IPS DF 6.9 (cell line): Measurements from ENCODE around the gene PCDHGB1.
"Not testable (repeated sequence)": the region's sequence is repeated elsewhere in the genome, so short reads cannot be mapped to it uniquely, and the experiment has no call there.

Experiments used
- DNase-seq: peaks from one replicate; pipeline ENCODE4 v3.0.0-alpha.2; 2013; ENCODE audit warnings: low read depth, low spot score
- H3K27ac ChIP-seq: one replicate; pipeline ENCODE4 v1.5.1; 2013; ENCODE audit warnings: low read length, control low read depth
- H3K27me3 ChIP-seq: 2 replicates; pipeline ENCODE4 v1.6.1; 2013; ENCODE audit warnings: mild to moderate bottlenecking, low read length; ENCODE audit not compliant: control insufficient read depth, insufficient read depth
- H3K36me3 ChIP-seq: 2 replicates; pipeline ENCODE4 v1.6.1; 2013; ENCODE audit warnings: low read length; ENCODE audit not compliant: control insufficient read depth, insufficient read depth
- H3K4me1 ChIP-seq: 2 replicates; pipeline ENCODE4 v1.6.1; 2013; ENCODE audit warnings: low read length; ENCODE audit not compliant: control insufficient read depth, insufficient read depth
- H3K4me3 ChIP-seq: 2 replicates; pipeline ENCODE4 v1.5.1; 2013; ENCODE audit warnings: mild to moderate bottlenecking, low read length
- H3K9me3 ChIP-seq: 2 replicates; pipeline ENCODE4 v1.6.1; 2013; ENCODE audit warnings: low read length, inconsistent platforms; ENCODE audit not compliant: control insufficient read depth, insufficient read depth
- WGBS: extraction: QIAGEN DNeasy Blood & Tissue Kit; methylation state at CpG from one replicate; pipeline ENCODE4 v1.1.7; 2013; ENCODE audit warnings: mixed read lengths, missing lambda C conversion rate; ENCODE audit not compliant: insufficient read length, insufficient coverage; 5-methylcytosine and 5-hydroxymethylcytosine counted together

The PCDHGB1 gene

GRCh38 chr5:141345327-141345726 lies 4.6 kb upstream of the PCDHGB1 start:
- Histone ChIP-seq H3K4me1 (no peaks in the 10 kb centered on the region), H3K9me3 (no peaks in the 10 kb centered on the region; the same call in 1 of the 2 replicates), H3K27me3 (no peaks in the 10 kb centered on the region), H3K27ac (no peak overlapping the region), H3K4me3 (no peak overlapping the region), H3K36me3 (no peaks in the 10 kb centered on the region)
- WGBS, result no CpG with 5 or more reads among the region's 20 CpGs
- no peak for DNase-seq

GRCh38 chr5:141346017-141346416 lies 3.9 kb upstream of the PCDHGB1 start:
- DNase-seq, H3K9me3 ChIP-seq, H3K4me3 ChIP-seq, H3K4me1 ChIP-seq, H3K27ac ChIP-seq, H3K36me3 ChIP-seq, H3K27me3 ChIP-seq: not testable (repeated sequence)
- WGBS, result no CpG with 5 or more reads among the region's 35 CpGs

GRCh38 chr5:141351591-141351990 lies 1.7 kb downstream of the PCDHGB1 start:
- Histone ChIP-seq H3K27ac (no peak overlapping the region), H3K4me3 (no peak overlapping the region), H3K27me3 (no peaks in the 10 kb centered on the region), H3K36me3 (no peaks in the 10 kb centered on the region), H3K4me1 (no peaks in the 10 kb centered on the region), H3K9me3 (no peaks in the 10 kb centered on the region; the same call in none of the 2 replicates)
- DNase-seq, result no peak
- no CpG with 5 or more reads among the region's 36 CpGs for WGBS

GRCh38 chr5:141354900-141355469 lies 5.1 kb downstream of the PCDHGB1 start, which contains the start of gene PCDHGA4:
TSS of gene PCDHGA4 (plus strand) at chr5:141355021. CDS start at chr5:141355108, 87 bp downstream.
- no peaks in the 10 kb centered on the region; the same call in none of the 2 replicates for H3K9me3 ChIP-seq
- no CpG with 5 or more reads among the region's 29 CpGs for WGBS
- no peak within 1 kb of the TSS for H3K4me3 ChIP-seq
- no peak for DNase-seq
- no peak within 1 kb of the TSS for H3K27ac ChIP-seq
- H3K27me3 ChIP-seq, result no peaks in the 10 kb centered on the region
- H3K4me1 ChIP-seq, result no peaks in the 10 kb centered on the region
- H3K36me3 ChIP-seq, result no peaks in the 10 kb centered on the region

GRCh38 chr5:141355641-141356040 lies 5.7 kb downstream of the PCDHGB1 start:
- no CpG with 5 or more reads among the region's 24 CpGs for WGBS
- H3K36me3 ChIP-seq, result no peaks in the 10 kb centered on the region
- peaks cover under 1% of the 10 kb centered on the region for H3K9me3 ChIP-seq
- no peaks in the 10 kb centered on the region for H3K27me3 ChIP-seq
- no peak for DNase-seq
- H3K4me1 ChIP-seq, result no peaks in the 10 kb centered on the region
- H3K27ac ChIP-seq, result no peak overlapping the region
- no peak overlapping the region for H3K4me3 ChIP-seq

GRCh38 chr5:141356133-141356532 lies 6.2 kb downstream of the PCDHGB1 start:
- WGBS, result no CpG with 5 or more reads among the region's 5 CpGs
- peaks cover 2% of the 10 kb centered on the region; the same call in 1 of the 2 replicates for H3K9me3 ChIP-seq
- no peak overlapping the region for H3K27ac ChIP-seq
- no peak for DNase-seq
- no peaks in the 10 kb centered on the region for H3K4me1 ChIP-seq
- no peak overlapping the region for H3K4me3 ChIP-seq
- H3K36me3 ChIP-seq, result no peaks in the 10 kb centered on the region
- no peaks in the 10 kb centered on the region for H3K27me3 ChIP-seq

GRCh38 chr5:141356950-141357349 lies 7.1 kb downstream of the PCDHGB1 start:
- Histone ChIP-seq H3K36me3 (no peaks in the 10 kb centered on the region), H3K27ac (no peak overlapping the region), H3K9me3 (0 out of 2 replicates have a peak, but pooled peaks cover 2% of the 10 kb centered on the region), H3K4me1 (no peaks in the 10 kb centered on the region), H3K4me3 (no peak overlapping the region), H3K27me3 (no peaks in the 10 kb centered on the region)
- no CpG with 5 or more reads among the region's 19 CpGs for WGBS
- no peak for DNase-seq

- Histone ChIP-seq H3K27me3 (no peaks in the 10 kb centered on the region), H3K9me3 (peaks cover 7% of the 10 kb centered on the region), H3K27ac (no peak within 1 kb of the TSS), H3K4me1 (no peaks in the 10 kb centered on the region), H3K36me3 (peaks cover 4% of the 10 kb centered on the region), H3K4me3 (no peak within 1 kb of the TSS)
- no CpG with 5 or more reads among the region's 24 CpGs for WGBS
- no peak for DNase-seq
Measured at GRCh38 chr5:141359790-141360426, 10.0 kb downstream of the PCDHGB1 start, which contains the start of gene PCDHGB2. TSS of gene PCDHGB2 (plus strand) at chr5:141359994. CDS start at chr5:141360136, 142 bp downstream.

GRCh38 chr5:141360685-141361084 lies 10.8 kb downstream of the PCDHGB1 start:
- Histone ChIP-seq H3K27ac (no peak overlapping the region), H3K36me3 (peaks cover 4% of the 10 kb centered on the region), H3K4me3 (no peak overlapping the region), H3K9me3 (peaks cover 7% of the 10 kb centered on the region), H3K4me1 (no peaks in the 10 kb centered on the region), H3K27me3 (no peaks in the 10 kb centered on the region)
- no CpG with 5 or more reads among the region's 15 CpGs for WGBS
- DNase-seq, result no peak

GRCh38 chr5:141362719-141363118 lies 12.8 kb downstream of the PCDHGB1 start:
- Histone ChIP-seq H3K36me3 (peaks cover 7% of the 10 kb centered on the region), H3K4me3 (no peak overlapping the region), H3K27me3 (no peaks in the 10 kb centered on the region), H3K27ac (no peak overlapping the region), H3K9me3 (peaks cover 7% of the 10 kb centered on the region), H3K4me1 (no peaks in the 10 kb centered on the region)
- DNase-seq, result no peak
